Natural killer cell (primary cell): Measurements from ENCODE around the gene CCDC40. TPM values are rescaled to one million over a fixed set of nuclear protein-coding genes. Genes with fewer than 3 reads are reported as not detected.

Source experiments
- ATAC-seq, 3 donors: fragments of 150-1000 bp in 2 of 3; fragments of 200-7000 bp in 1 of 3; cut with Tn5 transposase; 1 replicate in 1 of 3; 2 replicates in 2 of 3; pipeline ENCODE4 v1.10.0; 2021; ENCODE audit warnings: mild to moderate bottlenecking in 2 of 3, moderate library complexity in 2 of 3
- DNase-seq, 2 donors: peaks; one replicate each; pipeline versions ENCODE4 v3.0.0 to v3.0.0-alpha.2; 2013 to 2021; ENCODE audit warnings: mixed read lengths in 1 of 2
- H3K27ac ChIP-seq: one replicate; pipeline ENCODE4 v1.5.1; 2013; ENCODE audit warnings: mild to moderate bottlenecking, low read length
- H3K27me3 ChIP-seq: one replicate; pipeline ENCODE4 v1.6.1; 2013; ENCODE audit warnings: low read length; ENCODE audit not compliant: control insufficient read depth, insufficient read depth
- H3K36me3 ChIP-seq: one replicate; pipeline ENCODE4 v1.6.1; 2013; ENCODE audit warnings: low read length; ENCODE audit not compliant: control insufficient read depth, insufficient read depth
- H3K4me1 ChIP-seq: one replicate; pipeline ENCODE4 v1.6.1; 2013; ENCODE audit warnings: low read length; ENCODE audit not compliant: control insufficient read depth, insufficient read depth
- H3K4me3 ChIP-seq: one replicate; pipeline ENCODE4 v1.5.1; 2013; ENCODE audit warnings: low read length
- H3K9me3 ChIP-seq: one replicate; pipeline ENCODE4 v1.6.1; 2013; ENCODE audit warnings: low read length; ENCODE audit not compliant: control insufficient read depth, insufficient read depth
- H3K27ac Mint-ChIP-seq, 2 donors: one replicate each; pipeline ENCODE4 v1.8.0; 2022; ENCODE audit warnings: mild to moderate bottlenecking in 2 of 2, mixed read lengths in 2 of 2, moderate library complexity in 1 of 2
- H3K27me3 Mint-ChIP-seq, 2 donors: one replicate each; pipeline ENCODE4 v1.8.0; 2022; ENCODE audit warnings: low read depth in 2 of 2, mixed read lengths in 2 of 2
- H3K36me3 Mint-ChIP-seq: one replicate; pipeline ENCODE4 v1.8.0; 2022; ENCODE audit warnings: mixed read lengths
- H3K4me1 Mint-ChIP-seq, 2 donors: one replicate each; pipeline ENCODE4 v1.8.0; 2022; ENCODE audit warnings: mixed read lengths in 2 of 2
- H3K4me3 Mint-ChIP-seq: one replicate; pipeline ENCODE4 v1.8.0; 2022; ENCODE audit warnings: mild to moderate bottlenecking, moderate library complexity, mixed read lengths
- H3K9me3 Mint-ChIP-seq, 2 donors: one replicate each; pipeline ENCODE4 v1.8.0; 2022; ENCODE audit warnings: mixed read lengths in 2 of 2
- WGBS: methylation state at CpG from one replicate; pipeline ENCODE4 v1.1.7; 2013; ENCODE audit warnings: missing lambda C conversion rate; ENCODE audit not compliant: insufficient coverage; 5-methylcytosine and 5-hydroxymethylcytosine counted together
- intact Hi-C: fragments of 100-400 bp; cut with micrococcal nuclease; formaldehyde crosslinking; loops from one replicate; pipeline ENCODE4 v1.14.2; 2022
- total RNA-seq, 4 donors: library from RNA; stranded (reverse); fragments of 120-200 nt in 1 of 4; gene quantifications; one replicate each; pipeline versions ENCODE4 v1.2.3 to v1.2.4, GENCODE V29; 2013 to 2022
- TF ChIP-seq, protein P1 (sequence below): fragments of 200-600 bp; IDR thresholded peaks from one replicate; pipeline ENCODE4 v1.8.0; 2022; ENCODE audit warnings: antibody characterized with exemption

CCDC40 gene
- total RNA-seq, 3 donors from 2014 or later (not counting 1 experiment from before 2014, with no cell fraction given), result 0.95 to 2.4 (median 1.5) TPM

DNA sequence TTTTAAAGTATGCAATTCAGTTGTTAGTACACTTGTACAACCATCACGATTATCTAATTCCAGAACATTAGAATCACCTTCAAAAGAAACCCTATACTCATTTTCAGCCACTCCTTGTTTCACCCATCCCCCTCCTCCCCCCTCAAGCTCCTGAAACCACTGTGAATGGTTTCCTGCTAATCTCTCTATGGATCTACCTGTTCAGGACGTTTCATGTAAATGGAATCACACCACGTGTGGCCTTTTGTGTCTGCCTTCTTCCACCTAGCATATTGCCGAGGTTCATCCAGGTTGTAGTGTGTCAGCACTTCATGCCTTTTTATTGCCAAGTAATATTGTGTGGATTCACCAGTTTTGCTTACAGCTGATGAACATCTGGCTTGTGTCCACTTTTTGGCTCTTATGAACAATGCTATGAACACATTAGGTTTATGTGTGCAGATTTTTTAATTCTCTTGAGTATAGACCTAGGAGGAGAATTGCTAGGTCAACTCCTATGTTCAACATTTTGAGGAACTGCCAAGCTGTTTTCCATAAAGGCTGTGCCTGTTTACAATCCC is 92.6 kb downstream of the CCDC40 start:
- no peaks in the 10 kb centered on the region for H3K27me3 ChIP-seq
- Mint-ChIP-seq H3K9me3 (no peaks in the 10 kb centered on the region), H3K27ac (no peak overlapping the region), H3K27me3 (peaks cover 4 to 27% of the 10 kb centered on the region in 2 donors), H3K4me3 (no peak overlapping the region), H3K36me3 (no peaks in the 10 kb centered on the region), H3K4me1 (no peaks in the 10 kb centered on the region)
- H3K4me1 ChIP-seq, result no peaks in the 10 kb centered on the region
- DNase-seq (no peak), ATAC-seq (no peak)
- TF ChIP-seq, protein P1, sequence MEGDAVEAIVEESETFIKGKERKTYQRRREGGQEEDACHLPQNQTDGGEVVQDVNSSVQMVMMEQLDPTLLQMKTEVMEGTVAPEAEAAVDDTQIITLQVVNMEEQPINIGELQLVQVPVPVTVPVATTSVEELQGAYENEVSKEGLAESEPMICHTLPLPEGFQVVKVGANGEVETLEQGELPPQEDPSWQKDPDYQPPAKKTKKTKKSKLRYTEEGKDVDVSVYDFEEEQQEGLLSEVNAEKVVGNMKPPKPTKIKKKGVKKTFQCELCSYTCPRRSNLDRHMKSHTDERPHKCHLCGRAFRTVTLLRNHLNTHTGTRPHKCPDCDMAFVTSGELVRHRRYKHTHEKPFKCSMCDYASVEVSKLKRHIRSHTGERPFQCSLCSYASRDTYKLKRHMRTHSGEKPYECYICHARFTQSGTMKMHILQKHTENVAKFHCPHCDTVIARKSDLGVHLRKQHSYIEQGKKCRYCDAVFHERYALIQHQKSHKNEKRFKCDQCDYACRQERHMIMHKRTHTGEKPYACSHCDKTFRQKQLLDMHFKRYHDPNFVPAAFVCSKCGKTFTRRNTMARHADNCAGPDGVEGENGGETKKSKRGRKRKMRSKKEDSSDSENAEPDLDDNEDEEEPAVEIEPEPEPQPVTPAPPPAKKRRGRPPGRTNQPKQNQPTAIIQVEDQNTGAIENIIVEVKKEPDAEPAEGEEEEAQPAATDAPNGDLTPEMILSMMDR, result no peak
- H3K4me3 ChIP-seq, result no peak overlapping the region
- H3K27ac ChIP-seq, result no peak overlapping the region
- H3K9me3 ChIP-seq, result no peaks in the 10 kb centered on the region
- intact Hi-C loops, result no loop called here
- 51% methylated on average over 4 of the region's 4 CpGs for WGBS
- H3K36me3 ChIP-seq, result peaks cover 12% of the 10 kb centered on the region

DNA sequence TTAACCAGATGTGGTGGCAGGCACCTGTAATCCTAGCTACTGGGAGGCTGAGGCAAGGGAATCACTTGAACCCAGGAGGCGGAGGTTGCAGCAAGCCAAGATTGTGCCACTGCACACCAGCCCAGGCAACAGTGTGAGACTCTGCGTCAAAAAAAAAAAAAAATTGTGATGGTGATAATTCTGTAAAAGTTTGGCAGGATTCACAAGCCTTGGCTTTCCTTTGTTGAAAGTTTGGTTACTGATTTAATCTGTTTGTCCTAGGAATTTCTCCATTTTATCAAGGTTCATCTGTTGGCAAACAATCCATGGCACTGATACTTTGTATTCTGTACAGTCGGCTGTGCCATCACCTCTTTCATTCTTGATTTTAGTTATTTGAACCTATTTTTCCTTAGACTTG is 94.5 kb downstream of the CCDC40 start:
- 95% methylated on average over 2 of the region's 3 CpGs for WGBS
- no peaks in the 10 kb centered on the region for H3K27me3 ChIP-seq
- Mint-ChIP-seq H3K27ac (no peak overlapping the region), H3K4me3 (no peak overlapping the region), H3K36me3 (no peaks in the 10 kb centered on the region), H3K4me1 (no peaks in the 10 kb centered on the region), H3K27me3 (peaks cover 4 to 27% of the 10 kb centered on the region in 2 donors), H3K9me3 (no peaks in the 10 kb centered on the region)
- intact Hi-C loops, result no loop called here
- no peak overlapping the region for H3K27ac ChIP-seq
- ATAC-seq, result no peak
- H3K9me3 ChIP-seq, result no peaks in the 10 kb centered on the region
- no peak for DNase-seq
- TF ChIP-seq, protein P1, result no peak
- H3K36me3 ChIP-seq, result peaks cover 27% of the 10 kb centered on the region
- H3K4me3 ChIP-seq, result no peak overlapping the region
- no peaks in the 10 kb centered on the region for H3K4me1 ChIP-seq

DNA sequence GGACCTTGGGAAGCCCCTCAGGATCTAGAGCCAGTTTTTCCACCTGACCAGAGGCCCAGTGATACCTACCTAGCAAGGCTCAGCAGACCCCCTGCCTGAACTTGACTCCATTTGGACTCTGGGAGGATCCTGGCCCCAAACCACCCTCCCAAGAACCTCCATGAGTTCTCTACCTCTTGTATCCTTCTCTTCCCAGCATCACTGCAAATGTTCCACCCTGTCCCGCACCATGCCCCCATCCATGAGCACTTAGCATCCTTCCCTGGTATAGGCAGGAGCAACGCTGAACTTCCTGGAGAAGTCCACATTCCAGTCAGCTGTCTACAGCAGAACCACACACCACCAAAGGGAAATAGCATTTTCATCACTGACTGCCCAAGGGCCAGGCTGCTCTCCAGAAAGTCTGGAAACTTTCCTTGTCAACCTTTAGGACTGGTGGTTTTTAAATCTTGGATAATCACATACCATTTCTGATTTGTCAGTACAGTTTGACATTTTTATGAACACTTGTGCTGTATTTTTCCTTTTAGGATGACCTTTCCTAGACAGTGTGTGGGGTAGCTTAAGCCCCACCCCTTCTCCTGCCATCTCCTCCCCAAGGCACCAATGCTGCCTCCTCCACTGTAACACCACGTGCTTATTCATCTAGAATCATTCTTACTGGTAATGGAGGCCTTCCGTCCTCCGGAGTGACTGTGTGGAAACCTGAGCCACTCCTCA is 96.6 kb downstream of the CCDC40 start:
- TF ChIP-seq, protein P1, result no peak
- H3K27me3 ChIP-seq, result no peaks in the 10 kb centered on the region
- peaks cover 4 to 14% of the 10 kb centered on the region in 2 donors for H3K27me3 Mint-ChIP-seq
- no peak overlapping the region for H3K27ac ChIP-seq
- peaks cover 13% of the 10 kb centered on the region for H3K36me3 Mint-ChIP-seq
- no peak for DNase-seq
- peaks cover 48% of the 10 kb centered on the region for H3K36me3 ChIP-seq
- H3K4me1 Mint-ChIP-seq, result no peaks in the 10 kb centered on the region
- ATAC-seq, result peak in 1 of 3 donors; percentile 19
- H3K9me3 ChIP-seq, result no peaks in the 10 kb centered on the region
- H3K27ac Mint-ChIP-seq, result peak overlapping the region in 1 of 2 donors; percentile 46
- 95% methylated on average over 5 of the region's 5 CpGs for WGBS
- H3K9me3 Mint-ChIP-seq, result no peaks in the 10 kb centered on the region
- H3K4me1 ChIP-seq, result no peaks in the 10 kb centered on the region
- no peak overlapping the region for H3K4me3 Mint-ChIP-seq
- no peak overlapping the region for H3K4me3 ChIP-seq
- intact Hi-C loops, result no loop called here
